ENCODE data around the gene IL21R.

IL21R gene

DNA sequence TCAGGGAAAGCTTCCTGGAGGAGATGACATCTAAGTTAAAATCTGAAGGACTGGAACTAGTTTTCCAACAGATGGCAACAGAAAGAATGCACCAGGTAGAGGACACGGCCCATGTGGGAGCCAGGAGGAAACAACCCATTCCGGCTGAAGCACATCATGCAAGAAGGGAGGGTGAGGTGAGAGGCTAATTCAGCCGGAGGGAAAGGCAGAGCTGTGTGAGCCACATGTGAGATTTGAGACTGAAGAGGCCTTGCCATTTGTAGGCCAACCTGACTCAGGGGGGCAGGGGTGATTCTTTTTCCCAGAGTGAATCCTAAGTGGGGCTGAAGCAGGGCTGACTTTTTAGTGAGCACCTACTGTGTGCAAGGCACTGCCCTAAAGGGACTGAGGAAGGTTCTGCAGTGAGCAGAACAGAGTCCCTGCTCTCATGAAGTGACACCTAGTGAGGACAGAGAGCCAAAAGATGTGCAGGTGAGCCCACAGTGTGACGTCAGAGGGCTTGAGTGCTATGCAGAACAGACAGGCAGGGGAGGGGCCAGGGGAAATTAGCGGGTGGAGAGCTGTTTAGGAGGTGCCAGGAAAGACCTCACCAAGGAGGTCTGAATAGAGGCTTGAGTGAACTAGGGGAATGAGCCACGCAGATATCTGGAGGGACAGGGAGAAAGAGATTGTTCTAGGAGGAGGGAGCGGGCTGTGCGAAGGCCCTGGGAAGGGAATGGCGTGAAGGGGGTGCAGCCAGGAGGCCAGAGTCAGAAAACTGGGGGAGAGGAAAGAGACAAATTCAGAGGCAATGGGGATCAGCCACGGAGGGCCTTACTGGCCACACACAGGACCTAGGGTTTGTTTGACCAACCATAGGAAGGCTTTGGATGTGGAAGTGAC lies 19.8 kb upstream of the IL21R start:
- DNase-seq (ENCODE audit: low read depth), result no peak
- no peak overlapping the region for H3K4me3 ChIP-seq (ENCODE audit: control insufficient read depth, low read depth, low read length)
- no peak for TF ChIP-seq CTCF (conservative IDR thresholded peaks at IDR 0.05; ENCODE audit: control insufficient read depth, insufficient read depth, low read depth, low read length)

DNA sequence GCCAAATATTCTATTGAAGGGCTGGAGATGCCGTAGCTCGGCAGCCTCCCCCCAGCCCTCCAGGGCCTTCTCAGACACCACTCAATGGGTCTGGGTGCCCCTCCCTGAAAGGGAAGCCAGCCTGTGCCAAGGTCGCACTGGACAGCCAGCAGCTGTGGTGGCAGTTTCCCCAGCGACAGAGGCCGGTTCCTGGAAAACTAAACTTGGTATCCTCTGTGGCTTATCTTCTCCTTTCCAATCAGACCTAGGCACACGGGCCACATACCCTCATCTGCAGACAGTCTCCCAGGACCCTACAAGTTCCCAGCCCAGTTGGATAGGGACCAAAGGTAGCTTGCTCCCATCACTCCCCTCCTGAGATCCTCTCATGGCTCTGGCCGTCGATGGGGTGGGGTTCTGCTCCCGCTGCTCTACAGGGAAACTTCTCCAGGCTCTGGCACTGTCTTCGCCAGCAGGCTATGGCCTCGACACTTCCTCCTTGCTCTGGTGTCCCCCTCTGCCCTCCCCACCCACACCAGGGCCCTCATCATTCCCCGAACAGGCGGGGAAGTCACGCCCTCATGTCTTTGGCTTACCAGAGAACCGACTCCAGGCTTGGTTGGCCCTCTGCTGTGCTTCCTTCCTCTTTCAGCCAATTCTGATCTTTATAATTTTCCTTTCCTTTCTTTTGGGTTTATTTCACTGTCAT lies 18.3 kb upstream of the IL21R start:
- no peak overlapping the region for H3K4me3 ChIP-seq (ENCODE audit: control insufficient read depth, low read depth, low read length)
- no peak for DNase-seq (ENCODE audit: low read depth)
- no peak for TF ChIP-seq CTCF (conservative IDR thresholded peaks at IDR 0.05; ENCODE audit: control insufficient read depth, insufficient read depth, low read depth, low read length)

DNA sequence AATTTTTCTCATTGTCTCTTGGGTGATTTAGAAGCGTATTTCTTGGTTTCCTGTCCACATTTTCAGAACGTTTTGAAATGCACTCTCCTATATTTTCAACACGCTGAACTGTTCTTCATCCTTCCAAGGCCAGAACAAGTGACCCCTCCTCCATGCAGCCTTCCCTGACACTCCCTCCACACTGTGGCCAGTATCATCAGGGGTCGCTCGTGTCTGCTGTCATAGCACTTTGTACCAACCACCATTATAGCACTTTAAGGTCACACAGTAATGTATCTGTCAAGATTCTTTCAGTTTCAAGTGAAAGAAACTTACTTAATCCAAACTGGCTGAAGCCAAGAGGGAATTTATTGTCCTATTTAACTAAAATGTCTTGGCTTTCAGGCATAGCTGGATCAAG lies 17.5 kb upstream of the IL21R start:
- DNase-seq (ENCODE audit: low read depth), result no peak
- TF ChIP-seq CTCF (conservative IDR thresholded peaks at IDR 0.05; ENCODE audit: control insufficient read depth, insufficient read depth, low read depth, low read length), result no peak
- no peak overlapping the region for H3K4me3 ChIP-seq (ENCODE audit: control insufficient read depth, low read depth, low read length)

GRCh38 chr16:27385398-27385797 lies 16.6 kb upstream of the IL21R start:
- no peak for TF ChIP-seq CTCF (conservative IDR thresholded peaks at IDR 0.05; ENCODE audit: control insufficient read depth, insufficient read depth, low read depth, low read length)
- H3K4me3 ChIP-seq (ENCODE audit: control insufficient read depth, low read depth, low read length), result no peak overlapping the region
- DNase-seq (ENCODE audit: low read depth), result no peak

DNA sequence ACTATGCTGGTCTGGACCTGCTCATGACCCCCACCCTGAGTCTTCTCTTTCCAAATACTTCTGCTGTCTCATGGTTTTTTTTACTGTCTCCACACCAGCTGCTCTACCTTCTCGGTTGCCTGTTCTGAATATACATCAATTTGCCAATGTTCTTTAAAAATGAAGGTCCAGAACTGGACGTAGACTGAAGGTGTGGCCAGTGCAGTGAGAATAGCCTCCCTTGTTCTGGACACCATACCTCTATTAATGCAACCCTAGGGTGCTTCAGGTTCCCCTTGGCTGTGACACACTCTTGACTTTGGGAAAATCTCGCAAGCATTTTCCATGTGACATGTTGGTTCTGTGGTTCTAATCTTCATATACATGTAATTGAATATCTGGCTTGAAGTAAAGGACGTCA lies 15.3 kb upstream of the IL21R start:
- H3K4me3 ChIP-seq (ENCODE audit: control insufficient read depth, low read depth, low read length), result no peak overlapping the region
- TF ChIP-seq CTCF (conservative IDR thresholded peaks at IDR 0.05; ENCODE audit: control insufficient read depth, insufficient read depth, low read depth, low read length), result no peak
- no peak for DNase-seq (ENCODE audit: low read depth)

- no peak for DNase-seq (ENCODE audit: low read depth)
- H3K4me3 ChIP-seq (ENCODE audit: control insufficient read depth, low read depth, low read length), result no peak overlapping the region
- TF ChIP-seq CTCF (conservative IDR thresholded peaks at IDR 0.05; ENCODE audit: control insufficient read depth, insufficient read depth, low read depth, low read length), result no peak
Observed at GRCh38 chr16:27387724-27388123, 14.2 kb upstream of the IL21R start.

Data from fibroblast of mammary gland (primary cell).